Fibroblast of lung (primary cell): ENCODE results near the gene CC2D2B.

Experiments used
- CTCF ChIP-seq, 2 donors: IDR thresholded peaks in 1 of 2; conservative IDR thresholded peaks in 1 of 2; 1 replicate in 1 of 2; 2 replicates in 1 of 2; pipeline ENCODE4 v1.5.1; 2011 to 2012; ENCODE audit warnings: low read length in 2 of 2, control low read depth in 1 of 2, inconsistent platforms in 1 of 2, low read depth in 1 of 2, mild to moderate bottlenecking in 1 of 2
- EZH2 ChIP-seq: IDR thresholded peaks from 2 replicates; pipeline ENCODE4 v1.5.1; 2012; ENCODE audit warnings: low read length, control low read depth, mild to moderate bottlenecking; ENCODE audit errors: missing control alignments

- no peak for TF ChIP-seq EZH2
- TF ChIP-seq CTCF (conservative IDR thresholded peaks at IDR 0.05 in 1 of 2, IDR thresholded peaks at IDR 0.05 in 1 of 2; ENCODE audit: low read depth in 1 of 2, low read length in 2 of 2) = peak; percentile 75 to 80
These were observed 42.6 kb upstream of the CC2D2B start for GRCh38 chr10:95864906-95865813.
